ENCODE results near the gene RNF220. TPM values are rescaled to one million over a fixed set of nuclear protein-coding genes. Genes with fewer than 3 reads are reported as not detected.
A peak's percentile ranks its signal among the peaks of the same experiment; 100 is the strongest.

The RNF220 gene
- total and polyA plus RNA-seq, 9 of the 15 experiments (the other 6 are each of a cell fraction or from before 2014, with no cell fraction given) = 5.1 to 117 (median 66.9) TPM

GRCh38 chr1:44676484-44677200, 271.6 kb downstream of the RNF220 start (continued):
- peak; percentile 83 for TF ChIP-seq HES1 (IDR thresholded peaks at IDR 0.05; ENCODE audit: low read depth)
- TF ChIP-seq POLR2B (IDR thresholded peaks at IDR 0.05; ENCODE audit: low read depth, partially characterized antibody) = no peak
- no peak for TF ChIP-seq E4F1 (CRISPR knock-in tag; IDR thresholded peaks at IDR 0.05; ENCODE audit: borderline replicate concordance)
- TF ChIP-seq JUND (IDR thresholded peaks at IDR 0.05; ENCODE audit: borderline replicate concordance, low read depth, low read length) = peak; percentile 64; the same call in 1 of the 2 replicates
- TF ChIP-seq JUND (tag; IDR thresholded peaks at IDR 0.05; ENCODE audit: borderline replicate concordance, low read depth, low read length) = peak; percentile 32; the same call in 2 of the 3 replicates
- TF ChIP-seq CREM (IDR thresholded peaks at IDR 0.05; ENCODE audit: low read depth) = no peak
- peak; percentile 87 for TF ChIP-seq MEIS2 (IDR thresholded peaks at IDR 0.05; ENCODE audit: partially characterized antibody)
- peak; percentile 69; the same call in 1 of the 2 replicates for TF ChIP-seq SMARCE1 (IDR thresholded peaks at IDR 0.05)
- no peak for TF ChIP-seq NFYB (IDR thresholded peaks at IDR 0.05; ENCODE audit: extremely low read depth, insufficient read length)
- no peak for TF ChIP-seq PHB2 (IDR thresholded peaks at IDR 0.05; ENCODE audit: low read depth)
- no peak for TF ChIP-seq FOXJ2 (tag; IDR thresholded peaks at IDR 0.05)
- TF ChIP-seq MCM2 (IDR thresholded peaks at IDR 0.05; ENCODE audit: low read depth) = no peak
- no peak for TF ChIP-seq BDP1 (IDR thresholded peaks at IDR 0.05; ENCODE audit: insufficient read depth, insufficient read length)
- TF ChIP-seq ZNF512 (tag; IDR thresholded peaks at IDR 0.05) = peak; percentile 55
- TF ChIP-seq EHMT2 (IDR thresholded peaks at IDR 0.05) = peak; percentile 24; the same call in 1 of the 2 replicates
- TF ChIP-seq GTF2A2 (tag; IDR thresholded peaks at IDR 0.05) = no peak
- no peak for TF ChIP-seq PYGO2 (tag; IDR thresholded peaks at IDR 0.05)
- peak; percentile 54; the same call in 1 of the 2 replicates for TF ChIP-seq BACH1 (tag; IDR thresholded peaks at IDR 0.05)
- TF ChIP-seq CBX3 (IDR thresholded peaks at IDR 0.05; ENCODE audit: borderline replicate concordance in 1 of 2, low read length in 2 of 2) = no peak
- no peak for TF ChIP-seq USF2 (CRISPR knock-in tag; IDR thresholded peaks at IDR 0.05)
- no peak for TF ChIP-seq KDM2B (CRISPR knock-in tag; IDR thresholded peaks at IDR 0.05)
- no peak for TF ChIP-seq MAZ (CRISPR knock-in tag; conservative IDR thresholded peaks at IDR 0.05 in 1 of 2, IDR thresholded peaks at IDR 0.05 in 1 of 2)
- TF ChIP-seq HMGN3 (IDR thresholded peaks at IDR 0.05; ENCODE audit: borderline replicate concordance, extremely low read depth, insufficient read length, low read depth, low read length) = no peak
- TF ChIP-seq CBFB (CRISPR knock-in tag; IDR thresholded peaks at IDR 0.05) = no peak

Measured in K562 (cell line).